ENCODE results near the gene GRB10.
A peak's percentile ranks its signal among the peaks of the same experiment; 100 is the strongest.

GRB10 gene

GRCh38 chr7:50621206-50621605 is 161.5 kb downstream of the GRB10 start:
- FAIRE-seq (no peak), DNase-seq (ENCODE audit: insufficient read length, low spot score) (no peak)
- no peak for TF ChIP-seq POLR2A (IDR thresholded peaks at IDR 0.05; ENCODE audit: low read depth, low read length)

GRCh38 chr7:50620433-50620832 is 162.3 kb downstream of the GRB10 start:
- FAIRE-seq (no peak), DNase-seq (ENCODE audit: insufficient read length, low spot score) (no peak)
- TF ChIP-seq POLR2A (IDR thresholded peaks at IDR 0.05; ENCODE audit: low read depth, low read length) = no peak

GRCh38 chr7:50619684-50620083 is 163.0 kb downstream of the GRB10 start:
- TF ChIP-seq POLR2A (IDR thresholded peaks at IDR 0.05; ENCODE audit: low read depth, low read length) = no peak
- FAIRE-seq = no peak
- no peak for DNase-seq (ENCODE audit: insufficient read length, low spot score)

- FAIRE-seq = no peak
- no peak for TF ChIP-seq POLR2A (IDR thresholded peaks at IDR 0.05; ENCODE audit: low read depth, low read length)
Measured at GRCh38 chr7:50618281-50618680, 164.4 kb downstream of the GRB10 start.

GRCh38 chr7:50615519-50616080 is 167.1 kb downstream of the GRB10 start:
- FAIRE-seq (no peak), DNase-seq (ENCODE audit: insufficient read length, low spot score) (no peak)
- TF ChIP-seq POLR2A (IDR thresholded peaks at IDR 0.05; ENCODE audit: low read depth, low read length) = no peak

More at GRCh38 chr7:50618281-50618680, 164.4 kb downstream of the GRB10 start:
- no peak for DNase-seq (ENCODE audit: insufficient read length, low spot score)

- no peak for TF ChIP-seq POLR2A (IDR thresholded peaks at IDR 0.05; ENCODE audit: low read depth, low read length)
- FAIRE-seq = no peak
- no peak for DNase-seq (ENCODE audit: insufficient read length, low spot score)
Measured at GRCh38 chr7:50614721-50615518, 167.8 kb downstream of the GRB10 start.

- no peak for TF ChIP-seq POLR2A (IDR thresholded peaks at IDR 0.05; ENCODE audit: low read depth, low read length)
- DNase-seq (ENCODE audit: insufficient read length, low spot score) = no peak
- FAIRE-seq = no peak
Measured at GRCh38 chr7:50613473-50613872, 169.2 kb downstream of the GRB10 start.

- FAIRE-seq = no peak
- no peak for TF ChIP-seq POLR2A (IDR thresholded peaks at IDR 0.05; ENCODE audit: low read depth, low read length)
- DNase-seq (ENCODE audit: insufficient read length, low spot score) = no peak
Measured at GRCh38 chr7:50612704-50613103, 170.0 kb downstream of the GRB10 start.

- no peak for TF ChIP-seq POLR2A (IDR thresholded peaks at IDR 0.05; ENCODE audit: low read depth, low read length)
- DNase-seq (ENCODE audit: insufficient read length, low spot score) (peak; percentile 59), FAIRE-seq (no peak)
Measured at GRCh38 chr7:50610521-50611277, 172.0 kb downstream of the GRB10 start.

- DNase-seq (ENCODE audit: insufficient read length, low spot score) = no peak
- no peak for FAIRE-seq
- no peak for TF ChIP-seq POLR2A (IDR thresholded peaks at IDR 0.05; ENCODE audit: low read depth, low read length)
Measured at GRCh38 chr7:50608196-50608906, 174.3 kb downstream of the GRB10 start.

- DNase-seq (ENCODE audit: insufficient read length, low spot score) (no peak), FAIRE-seq (no peak)
- no peak for TF ChIP-seq POLR2A (IDR thresholded peaks at IDR 0.05; ENCODE audit: low read depth, low read length)
Measured at GRCh38 chr7:50607524-50608125, 175.1 kb downstream of the GRB10 start.

GRCh38 chr7:50605059-50605458 is 177.6 kb downstream of the GRB10 start:
- no peak for FAIRE-seq
- no peak for DNase-seq (ENCODE audit: insufficient read length, low spot score)
- TF ChIP-seq POLR2A (IDR thresholded peaks at IDR 0.05; ENCODE audit: low read depth, low read length) = no peak

- no peak for TF ChIP-seq POLR2A (IDR thresholded peaks at IDR 0.05; ENCODE audit: low read depth, low read length)
- no peak for DNase-seq (ENCODE audit: insufficient read length, low spot score)
- FAIRE-seq = no peak
Measured at GRCh38 chr7:50603287-50603686, 179.4 kb downstream of the GRB10 start.
